MM.1S (cell line): ENCODE results near the gene PCDH1.

ENCODE experiments used
- DNase-seq: peaks from one replicate; pipeline ENCODE4 v3.0.0-alpha.2; 2015
- H2AFZ ChIP-seq: fragments of 300-600 bp; sonication (generic); 2 replicates; pipeline ENCODE4 v1.6.0; 2016; ENCODE audit warnings: antibody characterized with exemption, low read length
- H3F3A ChIP-seq: fragments of 300-600 bp; sonication (generic); 2 replicates; pipeline ENCODE4 v1.6.1; 2016; ENCODE audit warnings: mild to moderate bottlenecking, antibody characterized with exemption, low read length, moderate library complexity, mixed read lengths; ENCODE audit not compliant: insufficient read depth
- H3K27ac ChIP-seq: fragments of 300-600 bp; sonication (generic); 2 replicates; pipeline ENCODE4 v1.5.1; 2016; ENCODE audit warnings: mild to moderate bottlenecking, low read length
- H3K27me3 ChIP-seq: fragments of 300-600 bp; sonication (generic); replicated peaks from 2 replicates; pipeline ENCODE4 v1.6.0; 2016; ENCODE audit warnings: low read length; ENCODE audit not compliant: insufficient read depth
- H3K36me3 ChIP-seq: fragments of 300-600 bp; sonication (generic); replicated peaks from 2 replicates; pipeline ENCODE4 v1.6.1; 2016; ENCODE audit warnings: mild to moderate bottlenecking, low read length, mixed read lengths; ENCODE audit not compliant: insufficient read depth
- H3K4me1 ChIP-seq: fragments of 300-600 bp; sonication (generic); 2 replicates; pipeline ENCODE4 v1.6.1; 2016; ENCODE audit warnings: low read length, mixed read lengths
- H3K4me2 ChIP-seq: fragments of 300-600 bp; sonication (generic); 2 replicates; pipeline ENCODE4 v1.6.0; 2016; ENCODE audit warnings: low read depth, low read length
- H3K4me3 ChIP-seq: fragments of 300-600 bp; sonication (generic); 2 replicates; pipeline ENCODE4 v1.5.1; 2016; ENCODE audit warnings: low read length, mixed read lengths
- H3K79me2 ChIP-seq: fragments of 300-600 bp; sonication (generic); 2 replicates; pipeline ENCODE4 v1.6.1; 2016; ENCODE audit warnings: mixed run types, low read length, mixed read lengths
- H3K9ac ChIP-seq: fragments of 300-600 bp; sonication (generic); 2 replicates; pipeline ENCODE4 v1.6.1; 2016; ENCODE audit warnings: low read length, mixed read lengths
- H3K9me2 ChIP-seq: fragments of 300-600 bp; sonication (generic); replicated peaks from 2 replicates; pipeline ENCODE4 v1.6.1; 2016; ENCODE audit warnings: mild to moderate bottlenecking, low read length, mixed read lengths; ENCODE audit not compliant: insufficient read depth
- H3K9me3 ChIP-seq: fragments of 300-600 bp; sonication (generic); replicated peaks from 2 replicates; pipeline ENCODE4 v1.6.1; 2016; ENCODE audit warnings: mild to moderate bottlenecking, low read length, mixed read lengths; ENCODE audit not compliant: insufficient read depth
- H4K20me1 ChIP-seq: fragments of 300-600 bp; sonication (generic); 2 replicates; pipeline ENCODE4 v1.6.1; 2016; ENCODE audit warnings: mild to moderate bottlenecking, low read length, moderate library complexity, mixed read lengths; ENCODE audit not compliant: insufficient read depth
- EZH2 ChIP-seq: fragments of 300-600 bp; sonication (generic); optimal IDR thresholded peaks from 2 replicates; pipeline ENCODE3; 2017; ENCODE audit warnings: low read depth, mild to moderate bottlenecking, antibody characterized with exemption, low read length, mixed read lengths
- EZH2phosphoT487 ChIP-seq: fragments of 300-600 bp; sonication (generic); IDR thresholded peaks from 2 replicates; pipeline ENCODE4 v1.6.1; 2018; ENCODE audit warnings: antibody characterized with exemption, low read length
- TF ChIP-seq, protein P1 (sequence below): fragments of 300-600 bp; sonication (generic); IDR thresholded peaks from 2 replicates; pipeline ENCODE4 v1.5.1; 2016; ENCODE audit warnings: antibody characterized with exemption, low read length, mixed read lengths

Gene PCDH1

DNA sequence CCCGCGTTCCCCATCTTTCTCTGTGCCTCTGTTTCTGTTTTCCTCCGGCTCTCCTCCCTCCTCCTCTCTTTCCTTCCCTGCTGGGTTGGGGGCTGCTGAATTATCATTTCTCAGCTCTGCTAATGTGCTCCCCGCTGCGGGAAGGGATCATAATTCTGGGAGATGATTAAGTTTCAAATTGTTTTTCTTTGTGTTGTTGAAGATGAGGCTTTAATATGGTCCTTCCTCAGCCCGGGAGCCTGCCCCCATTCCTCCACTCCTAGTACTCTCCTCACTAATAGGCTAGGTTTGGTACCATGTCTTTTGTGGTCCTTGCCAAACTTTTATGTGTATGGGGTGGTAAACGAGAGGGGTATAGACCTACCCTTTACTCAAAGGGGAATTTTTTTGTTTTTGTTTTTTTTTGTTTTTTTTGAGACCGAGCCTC, 5.7 kb upstream of the PCDH1 start:
- Histone ChIP-seq H3K4me3 (no peak overlapping the region), H4K20me1 (no peaks in the 10 kb centered on the region), H3K9ac (no peak overlapping the region), H3K9me3 (no peaks in the 10 kb centered on the region), H3K36me3 (no peaks in the 10 kb centered on the region), H3K9me2 (no peaks in the 10 kb centered on the region), H2AFZ (no peak overlapping the region), H3K79me2 (no peaks in the 10 kb centered on the region), H3F3A (peaks cover 4% of the 10 kb centered on the region; the same call in 1 of the 2 replicates), H3K27ac (no peak overlapping the region), H3K4me1 (peaks cover 31% of the 10 kb centered on the region), H3K27me3 (peaks cover 30% of the 10 kb centered on the region), H3K4me2 (no peak overlapping the region)
- DNase-seq: no peak
- TF ChIP-seq, protein P1, sequence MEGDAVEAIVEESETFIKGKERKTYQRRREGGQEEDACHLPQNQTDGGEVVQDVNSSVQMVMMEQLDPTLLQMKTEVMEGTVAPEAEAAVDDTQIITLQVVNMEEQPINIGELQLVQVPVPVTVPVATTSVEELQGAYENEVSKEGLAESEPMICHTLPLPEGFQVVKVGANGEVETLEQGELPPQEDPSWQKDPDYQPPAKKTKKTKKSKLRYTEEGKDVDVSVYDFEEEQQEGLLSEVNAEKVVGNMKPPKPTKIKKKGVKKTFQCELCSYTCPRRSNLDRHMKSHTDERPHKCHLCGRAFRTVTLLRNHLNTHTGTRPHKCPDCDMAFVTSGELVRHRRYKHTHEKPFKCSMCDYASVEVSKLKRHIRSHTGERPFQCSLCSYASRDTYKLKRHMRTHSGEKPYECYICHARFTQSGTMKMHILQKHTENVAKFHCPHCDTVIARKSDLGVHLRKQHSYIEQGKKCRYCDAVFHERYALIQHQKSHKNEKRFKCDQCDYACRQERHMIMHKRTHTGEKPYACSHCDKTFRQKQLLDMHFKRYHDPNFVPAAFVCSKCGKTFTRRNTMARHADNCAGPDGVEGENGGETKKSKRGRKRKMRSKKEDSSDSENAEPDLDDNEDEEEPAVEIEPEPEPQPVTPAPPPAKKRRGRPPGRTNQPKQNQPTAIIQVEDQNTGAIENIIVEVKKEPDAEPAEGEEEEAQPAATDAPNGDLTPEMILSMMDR: no peak
- TF ChIP-seq EZH2 (no peak), EZH2phosphoT487 (no peak)

DNA sequence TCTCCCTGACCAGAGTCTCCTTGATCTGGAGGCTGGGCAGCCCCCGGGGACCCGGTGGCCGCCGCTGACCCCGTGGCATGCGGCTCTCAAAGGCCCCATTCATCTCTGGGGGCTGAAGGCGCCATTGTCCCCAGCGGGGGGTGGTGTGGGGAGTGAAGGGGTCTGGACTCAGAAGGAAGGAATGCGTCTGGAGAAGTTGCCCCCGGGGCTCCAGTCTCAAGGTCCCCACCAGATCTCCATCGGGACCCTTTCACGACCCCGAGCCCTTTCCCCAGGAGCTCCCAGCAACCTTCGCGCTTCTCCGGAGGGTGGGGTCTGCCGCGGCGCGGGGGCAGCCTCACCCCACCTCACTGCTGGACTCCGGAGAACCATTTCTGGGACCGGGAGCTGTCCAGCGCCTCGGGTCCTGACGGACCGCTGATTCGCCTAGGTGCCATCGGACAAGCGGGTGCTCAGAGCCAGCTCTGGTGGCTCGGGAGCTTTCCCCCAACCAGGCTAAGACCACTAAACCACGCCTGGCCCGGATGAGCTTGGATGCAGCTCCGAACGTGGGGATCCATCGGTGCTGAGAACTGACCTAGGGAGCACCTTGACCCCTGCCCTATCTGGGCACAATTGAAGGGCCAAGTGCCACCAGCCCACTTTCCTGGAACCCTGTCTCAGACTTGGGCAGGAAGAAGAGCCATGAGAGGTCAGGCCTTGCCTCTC, 5.1 kb upstream of the PCDH1 start:
- no peak overlapping the region for H3K27ac ChIP-seq
- TF ChIP-seq, protein P1: no peak
- TF ChIP-seq EZH2phosphoT487 (no peak), EZH2 (no peak)
- DNase-seq: no peak
- no peaks in the 10 kb centered on the region for H3K36me3 ChIP-seq
- H3K4me3 ChIP-seq: no peak overlapping the region
- H2AFZ ChIP-seq: no peak overlapping the region
- no peaks in the 10 kb centered on the region for H3K9me3 ChIP-seq
- H3K4me1 ChIP-seq: peaks cover 31% of the 10 kb centered on the region
- no peaks in the 10 kb centered on the region for H3K79me2 ChIP-seq
- H3K9ac ChIP-seq: no peak overlapping the region
- H3K4me2 ChIP-seq: no peak overlapping the region
- peaks cover 4% of the 10 kb centered on the region for H3F3A ChIP-seq
- peaks cover 30% of the 10 kb centered on the region for H3K27me3 ChIP-seq
- no peaks in the 10 kb centered on the region for H3K9me2 ChIP-seq
- no peaks in the 10 kb centered on the region for H4K20me1 ChIP-seq

DNA sequence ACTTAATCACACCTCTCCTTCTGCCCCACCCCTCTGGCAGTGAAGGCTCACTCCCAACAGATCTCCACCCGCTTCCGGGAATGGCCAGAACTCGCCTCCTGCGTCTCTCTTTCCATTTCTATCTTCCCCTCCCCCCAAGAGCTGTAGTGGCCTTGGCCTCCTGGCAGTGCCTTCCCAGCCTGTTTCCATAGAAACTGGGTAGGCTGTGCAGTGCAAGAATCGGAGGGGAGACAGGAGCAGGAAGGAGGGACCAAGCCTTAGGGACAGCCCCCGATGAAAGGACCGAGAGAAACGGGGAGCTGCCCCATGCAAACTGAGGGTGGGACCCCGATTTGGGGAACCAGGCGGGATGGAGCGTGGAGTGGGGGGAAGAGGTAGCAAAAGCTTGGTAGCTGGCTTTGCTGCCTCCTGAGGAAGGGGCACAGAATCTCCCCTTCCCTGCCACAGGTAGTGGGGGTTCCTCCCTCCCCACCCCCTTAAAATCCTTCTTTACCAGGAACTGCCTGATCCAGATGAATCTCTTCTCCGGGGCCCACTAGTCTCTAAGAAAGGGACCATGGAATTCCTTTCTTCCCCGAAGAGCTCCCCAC, 4.5 kb upstream of the PCDH1 start:
- Histone ChIP-seq H3K4me2 (no peak overlapping the region), H3K4me3 (no peak overlapping the region), H2AFZ (no peak overlapping the region), H3F3A (peaks cover 4% of the 10 kb centered on the region), H3K9me3 (no peaks in the 10 kb centered on the region), H3K9ac (no peak overlapping the region), H3K27ac (no peak overlapping the region), H4K20me1 (no peaks in the 10 kb centered on the region), H3K79me2 (no peaks in the 10 kb centered on the region), H3K27me3 (peaks cover 33% of the 10 kb centered on the region), H3K4me1 (peaks cover 33% of the 10 kb centered on the region), H3K9me2 (no peaks in the 10 kb centered on the region), H3K36me3 (no peaks in the 10 kb centered on the region)
- TF ChIP-seq EZH2: no peak
- TF ChIP-seq EZH2phosphoT487: no peak
- TF ChIP-seq, protein P1: no peak
- DNase-seq: no peak
